Mucosa of descending colon (tissue), 3 donors: ENCODE results near the gene SYNGR4. TPM values are rescaled to one million over a fixed set of nuclear protein-coding genes. Genes with fewer than 3 reads are reported as not detected.
A peak's percentile ranks its signal among the peaks of the same experiment; 100 is the strongest.

Experiments used
- ATAC-seq: fragments of 200-7000 bp; cut with Tn5 transposase; one replicate; pipeline ENCODE4 v1.9.1; 2020; ENCODE audit warnings: mild to moderate bottlenecking, moderate library complexity
- DNase-seq, 3 donors: peaks; one replicate each; pipeline ENCODE4 v3.0.0-alpha.2; 2020
- H3K36me3 ChIP-seq: fragments of 200-600 bp; one replicate; pipeline ENCODE4 v1.8.0; 2021; ENCODE audit warnings: low read depth, mild to moderate bottlenecking
- H3K4me1 ChIP-seq: fragments of 200-600 bp; one replicate; pipeline ENCODE4 v1.8.0; 2021; ENCODE audit warnings: low read depth, mild to moderate bottlenecking
- H3K4me3 ChIP-seq: fragments of 200-600 bp; one replicate; pipeline ENCODE4 v1.8.0; 2021; ENCODE audit warnings: mild to moderate bottlenecking
- H3K9me3 ChIP-seq: fragments of 200-600 bp; one replicate; pipeline ENCODE4 v1.8.0; 2021; ENCODE audit warnings: mild to moderate bottlenecking
- CTCF ChIP-seq: fragments of 200-600 bp; IDR thresholded peaks from one replicate; pipeline ENCODE4 v1.8.0; 2022; ENCODE audit warnings: antibody characterized with exemption, mild to moderate bottlenecking
- intact Hi-C, 2 donors: fragments of 100-400 bp; cut with DNase I in 1 of 2; cut with micrococcal nuclease in 1 of 2; formaldehyde crosslinking; loops; one replicate each; pipeline versions ENCODE4 v1.11.0 to v1.11.1; 2022; cut with DNase I, micrococcal nuclease
- total RNA-seq, 3 donors: library from RNA; stranded (reverse); fragmentation: NEBNext Ultra II Directional in 2 of 3; extraction: Animal tissue kit (Norgen Biotek cat#: 25700) in 2 of 3; gene quantifications; one replicate each; pipeline versions ENCODE4 v1.2.1 to v1.2.4, GENCODE V29; 2021 to 2023
- donor health status: DM: no; HTN: no; CAD: no; lungs with moderate emphysema.
- donor health status: DM: no; HTN: no; CAD: no.
- donor health status: DM: no; HTN: yes; CAD: no.

The SYNGR4 gene
- total RNA-seq, 3 donors from 2014 or later, result 0.41 TPM; not detected in 2

- Histone ChIP-seq H3K36me3 (no peaks in the 10 kb centered on the region), H3K4me3 (no peak overlapping the region), H3K4me1 (no peaks in the 10 kb centered on the region), H3K9me3 (no peaks in the 10 kb centered on the region)
- ATAC-seq (no peak), DNase-seq (no peak)
- no peak for TF ChIP-seq CTCF
- intact Hi-C loops, result no loop called here
These were observed 53.3 kb downstream of the SYNGR4 start for GRCh38 chr19:48417421-48417820.

- Histone ChIP-seq H3K36me3 (no peaks in the 10 kb centered on the region), H3K4me3 (no peak overlapping the region), H3K4me1 (no peaks in the 10 kb centered on the region), H3K9me3 (no peaks in the 10 kb centered on the region)
- intact Hi-C loops, result no loop called here
- TF ChIP-seq CTCF, result no peak
- no peak for ATAC-seq
- no peak for DNase-seq
These were observed 54.3 kb downstream of the SYNGR4 start for GRCh38 chr19:48418317-48419064.

DNA sequence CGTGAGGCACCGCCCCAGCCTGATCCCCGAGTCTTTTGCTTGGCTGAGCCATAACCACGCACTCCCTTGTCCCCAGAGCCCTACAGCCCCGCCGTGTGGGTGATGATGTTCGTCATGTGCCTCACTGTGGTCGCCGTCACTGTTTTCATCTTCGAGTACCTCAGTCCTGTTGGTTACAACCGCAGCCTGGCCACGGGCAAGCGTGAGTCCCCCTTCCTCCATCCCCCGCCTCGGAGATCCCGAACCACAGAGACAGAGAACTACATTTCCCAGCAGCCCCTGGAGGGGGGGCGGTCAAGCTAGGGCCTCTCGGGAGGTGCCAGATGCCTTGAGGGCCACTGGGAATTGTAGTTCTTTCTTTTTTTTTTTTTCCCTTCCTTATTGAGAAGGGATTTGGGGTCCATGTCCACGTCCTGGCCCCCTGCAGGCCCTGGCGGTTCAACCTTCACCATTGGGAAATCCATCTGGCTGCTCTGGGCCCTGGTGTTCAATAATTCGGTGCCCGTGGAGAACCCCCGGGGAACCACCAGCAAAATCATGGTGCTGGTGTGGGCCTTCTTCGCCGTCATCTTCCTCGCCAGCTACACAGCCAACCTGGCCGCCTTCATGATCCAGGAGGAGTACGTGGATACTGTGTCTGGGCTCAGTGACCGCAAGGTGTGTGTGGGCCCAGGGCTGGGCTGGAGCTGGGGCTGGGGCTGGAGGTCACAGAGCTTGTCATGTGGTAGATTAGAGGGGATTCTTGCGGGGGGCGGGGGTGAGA is 55.2 kb downstream of the SYNGR4 start:
- peak; percentile 60 to 68 (median 67) for DNase-seq

GRCh38 chr19:48421548-48421947 is 57.4 kb downstream of the SYNGR4 start:
- no peak for ATAC-seq
- intact Hi-C loops, result no loop called here
- H3K4me3 ChIP-seq, result no peak overlapping the region
- no peaks in the 10 kb centered on the region for H3K9me3 ChIP-seq
- H3K4me1 ChIP-seq, result no peaks in the 10 kb centered on the region
- no peak for DNase-seq
- no peaks in the 10 kb centered on the region for H3K36me3 ChIP-seq
- TF ChIP-seq CTCF, result no peak

More for the DNA sequence above, 55.2 kb downstream of the SYNGR4 start:
- no peaks in the 10 kb centered on the region for H3K4me1 ChIP-seq
- no peak for TF ChIP-seq CTCF
- H3K4me3 ChIP-seq, result no peak overlapping the region
- no peaks in the 10 kb centered on the region for H3K36me3 ChIP-seq
- peak; percentile 41 for ATAC-seq
- H3K9me3 ChIP-seq, result no peaks in the 10 kb centered on the region
- intact Hi-C loops, result no loop called here

GRCh38 chr19:48424694-48425219 is 60.6 kb downstream of the SYNGR4 start:
- Histone ChIP-seq H3K4me3 (no peak overlapping the region), H3K9me3 (no peaks in the 10 kb centered on the region), H3K4me1 (no peaks in the 10 kb centered on the region), H3K36me3 (no peaks in the 10 kb centered on the region)
- ATAC-seq (peak; percentile 42), DNase-seq (no peak)
- intact Hi-C loops, result no loop called here
- no peak for TF ChIP-seq CTCF

Other genes starting within 250 kb of the SYNGR4 start
- gene LIG1, start 194.0 kb upstream of the SYNGR4 start, total RNA-seq, result 10 to 100 TPM; 16.0 to 42.7 (median 29.6) TPM
- 10 to 100 TPM in 1 of 3 donors, 1 to 10 TPM in 2; 6.0 to 12.9 (median 8.7) TPM for gene ZSWIM9, start 193.7 kb upstream of the SYNGR4 start, total RNA-seq
- 10 to 100 TPM; 22.7 to 41.4 (median 28.8) TPM for gene CARD8, start 108.5 kb upstream of the SYNGR4 start, total RNA-seq
- gene ZNF114, start 94.3 kb upstream of the SYNGR4 start, total RNA-seq, result under 1 TPM; 0.17 to 0.39 (median 0.22) TPM
- 100 to 1,000 TPM in 1 of 3 donors, 10 to 100 TPM in 2; 10.3 to 109 (median 36.2) TPM for gene EMP3, start 38.8 kb upstream of the SYNGR4 start, total RNA-seq
- 10 to 100 TPM; 13.2 to 14.5 (median 13.6) TPM for gene TMEM143, start 427 bp upstream of the SYNGR4 start, total RNA-seq
- 100 to 1,000 TPM; 144 to 214 (median 200) TPM for gene KDELR1, start 27.2 kb downstream of the SYNGR4 start, total RNA-seq
- under 1 TPM; 0.26 to 0.46 (median 0.35) TPM for gene GRIN2D, start 29.3 kb downstream of the SYNGR4 start, total RNA-seq
- gene GRWD1, start 81.6 kb downstream of the SYNGR4 start, total RNA-seq, result 10 to 100 TPM; 19.7 to 26.8 (median 24.3) TPM
- gene KCNJ14, start 91.2 kb downstream of the SYNGR4 start, total RNA-seq, result 1 to 10 TPM in 1 of 3 donors, under 1 TPM in 2; 0.46 to 1.3 (median 0.67) TPM
- 10 to 100 TPM; 66.3 to 86.9 (median 69.3) TPM for gene CYTH2, start 105.0 kb downstream of the SYNGR4 start, total RNA-seq
- 1 to 10 TPM in 2 of 3 donors, under 1 TPM in 1; 0.48 to 2.6 (median 1.3) TPM for gene LMTK3, start 147.5 kb downstream of the SYNGR4 start, total RNA-seq
- 1 to 10 TPM in 2 of 3 donors, under 1 TPM in 1; 0.51 to 3.1 (median 1.1) TPM for gene SULT2B1, start 187.8 kb downstream of the SYNGR4 start, total RNA-seq
- gene SPACA4, start 242.4 kb downstream of the SYNGR4 start, total RNA-seq, result not detected